ENCODE results near the gene ZSCAN5B. TPM values are rescaled to one million over a fixed set of nuclear protein-coding genes. Genes with fewer than 3 reads are reported as not detected.

The ZSCAN5B gene
- total RNA-seq, 2 experiments from 2014 or later: not detected

DNA sequence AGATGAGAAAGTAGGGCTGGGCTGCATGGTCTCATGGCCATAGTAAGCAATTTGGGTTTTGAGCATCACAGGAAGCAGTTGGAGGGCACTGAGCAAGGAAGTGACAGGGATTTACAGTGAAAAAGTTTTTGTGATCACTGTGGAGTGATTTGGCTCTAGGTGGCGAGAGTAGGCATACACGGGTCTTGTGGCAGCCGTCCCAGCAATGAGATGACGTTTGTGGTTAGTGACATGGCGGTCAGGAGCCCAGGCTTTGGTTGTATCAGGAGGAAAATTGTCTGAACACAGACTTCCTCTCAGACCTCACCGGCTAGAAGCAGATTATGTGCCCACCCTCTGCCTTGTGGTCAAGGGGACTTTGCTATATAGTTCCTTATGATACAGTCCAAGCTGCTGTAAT lies 53.2 kb downstream of the ZSCAN5B start:
- ChIA-PET CTCF (interaction anchor here (1.4 kb wide), 1 partner anchor 63 kb away, joined by 3 read pairs; no protein-coding TSS in a partner anchor), POLR2A (no interaction called here)
- intact Hi-C loops (cut with micrococcal nuclease): no loop called here
- ATAC-seq: no peak
- Mint-ChIP-seq H3K4me3 (no peak overlapping the region), H3K27me3 (no peaks in the 10 kb centered on the region), H3K4me1 (ENCODE audit: low read depth) (peaks cover 32% of the 10 kb centered on the region), H3K9me3 (no peaks in the 10 kb centered on the region), H3K27ac (peak overlapping the region; percentile 30), H3K36me3 (ENCODE audit: low read depth) (peaks cover 11% of the 10 kb centered on the region)
- TF ChIP-seq, protein P1, sequence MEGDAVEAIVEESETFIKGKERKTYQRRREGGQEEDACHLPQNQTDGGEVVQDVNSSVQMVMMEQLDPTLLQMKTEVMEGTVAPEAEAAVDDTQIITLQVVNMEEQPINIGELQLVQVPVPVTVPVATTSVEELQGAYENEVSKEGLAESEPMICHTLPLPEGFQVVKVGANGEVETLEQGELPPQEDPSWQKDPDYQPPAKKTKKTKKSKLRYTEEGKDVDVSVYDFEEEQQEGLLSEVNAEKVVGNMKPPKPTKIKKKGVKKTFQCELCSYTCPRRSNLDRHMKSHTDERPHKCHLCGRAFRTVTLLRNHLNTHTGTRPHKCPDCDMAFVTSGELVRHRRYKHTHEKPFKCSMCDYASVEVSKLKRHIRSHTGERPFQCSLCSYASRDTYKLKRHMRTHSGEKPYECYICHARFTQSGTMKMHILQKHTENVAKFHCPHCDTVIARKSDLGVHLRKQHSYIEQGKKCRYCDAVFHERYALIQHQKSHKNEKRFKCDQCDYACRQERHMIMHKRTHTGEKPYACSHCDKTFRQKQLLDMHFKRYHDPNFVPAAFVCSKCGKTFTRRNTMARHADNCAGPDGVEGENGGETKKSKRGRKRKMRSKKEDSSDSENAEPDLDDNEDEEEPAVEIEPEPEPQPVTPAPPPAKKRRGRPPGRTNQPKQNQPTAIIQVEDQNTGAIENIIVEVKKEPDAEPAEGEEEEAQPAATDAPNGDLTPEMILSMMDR (IDR thresholded peaks at IDR 0.05): no peak
- DNase-seq: no peak

DNA sequence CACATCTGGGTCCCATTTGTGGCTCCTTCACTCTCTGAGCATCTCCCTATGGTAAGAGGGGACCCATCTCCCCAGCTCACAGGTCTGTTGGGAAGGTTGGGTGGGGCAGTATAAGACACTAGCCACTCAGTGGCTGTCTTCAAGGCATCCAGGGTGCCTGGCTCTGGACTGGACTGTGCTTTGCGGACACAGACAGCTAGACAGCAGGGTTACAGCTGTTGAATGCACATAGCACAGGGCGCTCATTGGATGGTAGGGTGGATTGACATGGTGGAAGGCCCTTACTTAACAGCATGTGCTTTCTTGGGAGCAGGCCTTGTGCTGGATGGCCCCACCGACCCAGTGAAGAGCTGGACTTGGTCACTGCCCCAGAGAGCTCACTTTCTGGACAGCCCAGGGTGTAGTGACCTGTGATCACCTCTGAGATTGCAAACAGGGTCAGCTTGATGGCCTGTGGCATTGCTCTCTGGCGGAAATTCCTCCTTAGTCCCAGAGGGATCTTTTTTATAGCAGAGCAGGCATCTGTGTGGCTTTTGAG lies 54.6 kb downstream of the ZSCAN5B start:
- intact Hi-C loops (cut with micrococcal nuclease): no loop called here
- ATAC-seq (no peak), DNase-seq (no peak)
- H3K9me3 Mint-ChIP-seq: no peaks in the 10 kb centered on the region
- H3K36me3 Mint-ChIP-seq (ENCODE audit: low read depth): peaks cover 3% of the 10 kb centered on the region
- no peak overlapping the region for H3K27ac Mint-ChIP-seq
- no peak overlapping the region for H3K4me3 Mint-ChIP-seq
- ChIA-PET CTCF (interaction anchor here (1.6 kb wide), 1 partner anchor 67 kb away, joined by 5 read pairs; no protein-coding TSS in a partner anchor), POLR2A (interaction anchor here (0.6 to 0.9 kb wide), 2 partner anchors 24 to 39 kb away, joined by 3 read pairs; no protein-coding TSS in a partner anchor)
- peaks cover 34% of the 10 kb centered on the region for H3K4me1 Mint-ChIP-seq (ENCODE audit: low read depth)
- TF ChIP-seq, protein P1 (IDR thresholded peaks at IDR 0.05): no peak
- H3K27me3 Mint-ChIP-seq: no peaks in the 10 kb centered on the region

DNA sequence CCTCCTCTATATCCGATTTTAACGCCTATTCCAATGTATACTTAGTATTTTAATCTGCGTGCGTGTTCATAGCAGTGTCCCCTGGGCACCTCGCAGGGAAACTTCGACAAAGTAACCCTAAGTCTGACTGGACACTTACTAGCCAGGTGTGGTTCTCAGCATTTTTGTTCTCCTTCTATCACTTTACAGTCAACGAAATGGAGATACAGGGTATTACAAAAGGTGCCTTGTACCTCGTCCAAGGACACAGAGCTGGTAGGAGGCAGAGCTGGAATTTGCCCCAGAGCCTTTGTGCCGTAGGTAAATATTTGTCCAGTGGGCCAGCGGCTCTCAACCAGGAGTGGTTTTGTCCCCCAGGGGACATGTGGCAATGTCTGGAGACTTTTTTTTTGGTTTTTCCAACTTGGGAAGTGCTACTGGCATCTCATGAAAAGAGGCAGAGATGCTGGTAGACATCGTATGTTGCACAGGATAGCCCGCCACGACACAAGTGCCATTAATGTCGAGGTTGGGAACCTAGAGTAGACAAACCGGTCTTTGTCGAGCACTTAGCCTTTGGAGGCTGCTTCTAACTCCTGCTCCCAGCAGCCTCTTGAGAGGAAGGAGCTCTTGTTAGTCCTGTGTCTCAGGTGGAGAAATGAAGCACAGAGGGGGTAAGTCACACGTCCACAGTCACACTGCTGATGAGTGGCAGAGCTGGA lies 55.3 kb downstream of the ZSCAN5B start:
- POLR2A ChIA-PET: interaction anchor here (0.6 to 2.2 kb wide), 3 partner anchors 10 to 644 kb away, joined by 3 to 9 read pairs (median 3); no protein-coding TSS in a partner anchor
- intact Hi-C loops (cut with micrococcal nuclease): no loop called here
- H3K4me1 Mint-ChIP-seq (ENCODE audit: low read depth): peaks cover 34% of the 10 kb centered on the region

DNA sequence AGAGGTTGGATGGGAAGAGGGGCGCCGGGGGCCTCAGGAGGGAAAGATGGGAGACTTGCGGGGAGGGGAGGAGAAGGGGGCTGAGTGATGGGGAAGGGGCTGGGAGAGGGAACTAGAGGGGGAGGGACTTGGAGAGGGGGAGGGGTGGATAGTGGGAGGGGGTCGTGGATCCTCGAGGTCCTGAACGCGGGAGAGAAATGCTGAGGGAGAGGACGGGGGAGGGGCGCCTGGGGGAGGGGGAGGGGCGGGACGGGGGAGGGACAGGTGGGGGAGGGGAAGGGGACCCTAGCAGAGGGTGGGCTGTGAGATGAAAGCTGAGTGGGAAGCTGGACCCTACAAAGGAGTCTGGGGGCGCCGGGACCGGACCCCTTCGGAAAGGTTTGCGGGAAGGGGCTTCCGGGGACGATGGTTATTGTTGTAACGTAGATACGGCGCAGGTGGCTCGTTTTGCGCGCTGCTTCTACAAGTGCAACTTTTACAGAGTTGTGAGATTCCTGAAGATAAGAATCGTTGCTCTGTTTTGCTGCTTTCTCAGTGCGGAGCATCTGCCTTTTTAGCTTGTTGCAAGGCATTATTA lies 56.1 kb downstream of the ZSCAN5B start:
- H3K4me1 Mint-ChIP-seq (ENCODE audit: low read depth): peaks cover 34% of the 10 kb centered on the region
- DNase-seq (peak; percentile 52), ATAC-seq (no peak)
- peaks cover 1% of the 10 kb centered on the region for H3K36me3 Mint-ChIP-seq (ENCODE audit: low read depth)
- TF ChIP-seq, protein P1 (IDR thresholded peaks at IDR 0.05): no peak
- POLR2A ChIA-PET: interaction anchor here (0.6 to 2.2 kb wide), 3 partner anchors 10 to 643 kb away, joined by 3 to 9 read pairs (median 3); no protein-coding TSS in a partner anchor
- no peaks in the 10 kb centered on the region for H3K9me3 Mint-ChIP-seq
- peak overlapping the region; percentile 78 for H3K4me3 Mint-ChIP-seq
- no peaks in the 10 kb centered on the region for H3K27me3 Mint-ChIP-seq
- CTCF ChIA-PET: interaction anchor here (1.0 to 2.2 kb wide), 2 partner anchors 19 to 112 kb away, joined by 4 to 6 read pairs; no protein-coding TSS in a partner anchor
- peak overlapping the region; percentile 95 for H3K27ac Mint-ChIP-seq
- intact Hi-C loops (cut with micrococcal nuclease): loop anchor here (2.0 kb wide), 1 partner anchor 21 kb away; the partner anchor contains the start of gene ZNF787

More for the DNA sequence above, 55.3 kb downstream of the ZSCAN5B start:
- peaks cover 1% of the 10 kb centered on the region for H3K36me3 Mint-ChIP-seq (ENCODE audit: low read depth)
- DNase-seq (no peak), ATAC-seq (no peak)
- CTCF ChIA-PET: interaction anchor here (1.0 to 1.6 kb wide), 2 partner anchors 66 to 111 kb away, joined by 4 to 5 read pairs; no protein-coding TSS in a partner anchor
- no peaks in the 10 kb centered on the region for H3K9me3 Mint-ChIP-seq
- no peaks in the 10 kb centered on the region for H3K27me3 Mint-ChIP-seq
- H3K4me3 Mint-ChIP-seq: peak overlapping the region; percentile 78
- TF ChIP-seq, protein P1 (IDR thresholded peaks at IDR 0.05): no peak
- peak overlapping the region; percentile 64 for H3K27ac Mint-ChIP-seq

All from activated CD8-positive, alpha-beta T cell treated with anti-CD3 and anti-CD28 coated beads for 36 hours (primary cell).